Endothelial cell of umbilical vein (primary cell): Measurements from ENCODE around the gene CARMIL1. TPM values are rescaled to one million over a fixed set of nuclear protein-coding genes. Genes with fewer than 3 reads are reported as not detected.

Source experiments
- BruUV-seq: library from RNA; stranded (reverse); fragments of 400-500 nt; replicated peaks from 2 replicates; lab custom pipeline; 2021; lab: Mats Ljungman, UMichigan
- CTCF ChIA-PET: fragments of 300-600, 350-600 bp; sonication (Branson Sonifier 250); formaldehyde crosslinking; loops from one replicate; lab custom pipeline; 2021; ENCODE audit warnings: antibody characterized with exemption, inconsistent platforms; lab: Charles Lee
- POLR2A ChIA-PET: fragments of 300-600, 350-600 bp; sonication (Branson Sonifier 250); formaldehyde crosslinking; loops from one replicate; lab custom pipeline; 2021; ENCODE audit warnings: antibody characterized with exemption, inconsistent platforms; lab: Charles Lee
- DNase-seq: peaks from one replicate; pipeline ENCODE4 v3.0.0-alpha.2; 2011; ENCODE audit warnings: low read depth, low spot score
- FAIRE-seq: peaks from 2 replicates; lab custom pipeline; 2011; peaks lifted over from hg19 to GRCh38; lab: Jason Lieb, UNC
- H2AFZ ChIP-seq: 2 replicates; pipeline ENCODE4 v1.6.0; 2012; ENCODE audit warnings: low read depth, low read length, control low read depth, inconsistent platforms
- H3K27ac ChIP-seq: 2 replicates; pipeline ENCODE4 v1.5.1; 2011; ENCODE audit warnings: low read depth, mild to moderate bottlenecking, control low read depth, low read length, moderate library complexity; ENCODE audit not compliant: insufficient read depth
- H3K27me3 ChIP-seq, 2 experiments: 2 replicates each; pipeline versions ENCODE4 v1.6.0 to v1.6.1; 2011; ENCODE audit warnings: low read length in 2 of 2, mixed read lengths in 1 of 2; ENCODE audit not compliant: control insufficient read depth in 2 of 2, insufficient read depth in 2 of 2
- H3K36me3 ChIP-seq, 2 experiments: 2 replicates in 1 of 2; 3 replicates in 1 of 2; pipeline ENCODE4 v1.5.1; 2011; ENCODE audit warnings: low read length in 2 of 2, mild to moderate bottlenecking in 1 of 2, moderate library complexity in 1 of 2; ENCODE audit not compliant: control insufficient read depth in 2 of 2, insufficient read depth in 2 of 2; ENCODE audit errors: extremely low read depth in 1 of 2
- H3K4me1 ChIP-seq: 3 replicates; pipeline ENCODE4 v1.5.1; 2011; ENCODE audit warnings: mild to moderate bottlenecking, low read length; ENCODE audit not compliant: control insufficient read depth, insufficient read depth; ENCODE audit errors: extremely low read depth
- H3K4me2 ChIP-seq: 2 replicates; pipeline ENCODE4 v1.6.1; 2011; ENCODE audit warnings: low read length, control low read depth, mixed read lengths; ENCODE audit not compliant: insufficient read depth
- H3K4me3 ChIP-seq, 3 experiments: fragments of 200-600 bp in 1 of 3; sonication (generic), shearing (Covaris generic) in 1 of 3; replicated peaks in 1 of 3; 2 replicates each; pipeline ENCODE4 v1.5.1; 2011 to 2016; ENCODE audit warnings: control low read depth in 3 of 3, low read length in 3 of 3, mild to moderate bottlenecking in 2 of 3, inconsistent platforms in 1 of 3, low read depth in 1 of 3, moderate library complexity in 1 of 3; ENCODE audit not compliant: insufficient read depth in 1 of 3
- H3K79me2 ChIP-seq: 2 replicates; pipeline ENCODE4 v1.6.0; 2012; ENCODE audit warnings: low read length, inconsistent platforms; ENCODE audit not compliant: control insufficient read depth, insufficient read depth
- H3K9ac ChIP-seq: replicated peaks from 2 replicates; pipeline ENCODE3; 2011; ENCODE audit warnings: low read length, control low read depth; ENCODE audit not compliant: insufficient read depth; ENCODE audit errors: extremely low read depth
- H3K9me1 ChIP-seq: replicated peaks from 3 replicates; pipeline ENCODE4 v1.6.0; 2011; ENCODE audit warnings: mild to moderate bottlenecking, low read length; ENCODE audit not compliant: control insufficient read depth, insufficient read depth; ENCODE audit errors: extremely low read depth
- H3K9me3 ChIP-seq: replicated peaks from 2 replicates; pipeline ENCODE4 v1.5.1; 2012; ENCODE audit warnings: low read length, inconsistent platforms; ENCODE audit not compliant: control insufficient read depth, insufficient read depth
- H4K20me1 ChIP-seq: replicated peaks from 2 replicates; pipeline ENCODE3; 2011; ENCODE audit warnings: mild to moderate bottlenecking, low read length; ENCODE audit not compliant: control insufficient read depth, insufficient read depth; ENCODE audit errors: extremely low read depth
- EZH2 ChIP-seq: IDR thresholded peaks from 2 replicates; pipeline ENCODE4 v1.6.1; 2012; ENCODE audit warnings: borderline replicate concordance, low read depth, mild to moderate bottlenecking, moderate library complexity, low read length, inconsistent platforms; ENCODE audit not compliant: severe bottlenecking
- FOS ChIP-seq: IDR thresholded peaks from 2 replicates; pipeline ENCODE4 v1.6.1; 2011; ENCODE audit warnings: mild to moderate bottlenecking, low read length, moderate library complexity, borderline replicate concordance; ENCODE audit not compliant: insufficient read depth
- GATA2 ChIP-seq: IDR thresholded peaks from 2 replicates; pipeline ENCODE4 v1.7.0; 2011; ENCODE audit warnings: low read depth, mild to moderate bottlenecking, moderate library complexity, mixed read lengths, low read length; ENCODE audit not compliant: insufficient read length, insufficient read depth
- JUN ChIP-seq: IDR thresholded peaks from 2 replicates; pipeline ENCODE4 v1.6.1; 2011; ENCODE audit warnings: borderline replicate concordance, low read depth; ENCODE audit not compliant: insufficient read length, insufficient read depth
- MYC ChIP-seq: IDR thresholded peaks from one replicate; pipeline ENCODE4 v1.6.1; 2011; ENCODE audit warnings: mild to moderate bottlenecking, low read depth, low read length
- POLR2A ChIP-seq: IDR thresholded peaks from 2 replicates; pipeline ENCODE4 v1.6.1; 2012; ENCODE audit warnings: low read depth, mild to moderate bottlenecking, control low read depth, low read length
- POLR2AphosphoS5 ChIP-seq: IDR thresholded peaks from 2 replicates; pipeline ENCODE4 v1.6.1; 2012; ENCODE audit warnings: low read depth, mild to moderate bottlenecking, control low read depth, low read length, moderate library complexity; ENCODE audit not compliant: insufficient read depth
- dilution Hi-C: fragments of 300-500 bp; cut with MboI; formaldehyde crosslinking; loops from one replicate; pipeline ENCODE4 v1.15.0; 2019; ENCODE audit warnings: low sequenced_read_pairs; ENCODE audit not compliant: extremely low pct_ligation_motif_present
- intact Hi-C: fragments of 100-400 bp; cut with micrococcal nuclease; formaldehyde crosslinking; loops from one replicate; pipeline ENCODE4 v1.10.0; 2022
- polyA plus RNA-seq, 4 experiments: library from polyadenylated mRNA; depleted of rRNA in 3 of 4; stranded (reverse) in 3 of 4; unstranded in 1 of 4; fragments of >200 nt; gene quantifications; 2 replicates each; pipeline versions ENCODE4 v1.2.1 to v1.2.3, GENCODE V29; 2011 to 2012; ENCODE audit warnings: missing spikeins in 1 of 4
- total RNA-seq: library from RNA; stranded (reverse); gene quantifications from 2 replicates; pipeline ENCODE4 v1.2.3, GENCODE V29; 2021
- TF ChIP-seq, protein P1 (sequence below): IDR thresholded peaks from 2 replicates; pipeline ENCODE4 v1.6.1; 2011; ENCODE audit not compliant: insufficient read depth, insufficient read length
- TF ChIP-seq, protein P2 (sequence below), 2 donors: IDR thresholded peaks; 1 replicate in 1 of 2; 2 replicates in 1 of 2; pipeline ENCODE4 v1.5.1; 2011; ENCODE audit warnings: low read length in 2 of 2, mild to moderate bottlenecking in 2 of 2, moderate library complexity in 2 of 2, control low read depth in 1 of 2, inconsistent platforms in 1 of 2, low read depth in 1 of 2; ENCODE audit not compliant: insufficient read depth in 1 of 2; ENCODE audit errors: extremely low read depth in 1 of 2

Gene CARMIL1
- total and polyA plus RNA-seq, 2 donors (not counting 3 experiments of a cell fraction or from before 2014, with no cell fraction given), result 1.3 to 8.7 TPM

DNA sequence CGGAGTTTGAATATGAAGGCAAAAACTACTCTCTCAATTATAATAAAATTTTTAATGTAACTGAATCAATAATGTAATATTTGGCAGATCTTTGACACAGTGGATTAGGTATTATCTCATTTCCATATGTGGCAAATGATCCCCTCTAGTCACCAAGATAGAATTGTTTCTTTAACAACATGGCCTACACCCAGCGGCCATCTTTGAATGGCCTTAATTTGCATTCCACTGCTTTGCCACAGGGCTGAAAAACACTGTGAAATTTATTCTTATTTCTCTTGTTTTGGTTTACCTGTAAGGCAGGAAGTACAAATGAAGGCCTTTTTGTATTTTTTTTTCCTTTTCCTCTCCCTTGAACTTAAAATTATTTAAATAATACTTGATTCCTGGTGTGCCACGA lies 210.2 kb downstream of the CARMIL1 start:
- H3K9ac ChIP-seq, result no peak overlapping the region
- CTCF ChIA-PET, result interaction anchor here (0.5 to 3.8 kb wide), 52 partner anchors 9 to 633 kb away, joined by 3 to 164 read pairs (median 5); partner anchors contain the start of gene CARMIL1
- H3K4me3 ChIP-seq, result no peak overlapping the region
- no peaks in the 10 kb centered on the region for H3K9me3 ChIP-seq
- dilution Hi-C loops, result no loop called here
- no peaks in the 10 kb centered on the region for H4K20me1 ChIP-seq
- no peaks in the 10 kb centered on the region for H3K9me1 ChIP-seq
- H3K27me3 ChIP-seq, result no peaks in the 10 kb centered on the region
- no peaks in the 10 kb centered on the region for H3K36me3 ChIP-seq
- no peak overlapping the region for H3K27ac ChIP-seq
- no peaks in the 10 kb centered on the region for H3K79me2 ChIP-seq
- POLR2A ChIA-PET, result interaction anchor here (1.0 kb wide), 1 partner anchor 211 kb away, joined by 4 read pairs; the partner anchor contains the start of gene CARMIL1
- no peaks in the 10 kb centered on the region for H3K4me1 ChIP-seq
- intact Hi-C loops, result no loop called here
- FAIRE-seq (no peak), DNase-seq (no peak)
- TF ChIP-seq, protein P1, sequence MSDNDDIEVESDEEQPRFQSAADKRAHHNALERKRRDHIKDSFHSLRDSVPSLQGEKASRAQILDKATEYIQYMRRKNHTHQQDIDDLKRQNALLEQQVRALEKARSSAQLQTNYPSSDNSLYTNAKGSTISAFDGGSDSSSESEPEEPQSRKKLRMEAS, result no peak
- no peak for TF ChIP-seq POLR2A
- TF ChIP-seq JUN, result no peak
- no peak for TF ChIP-seq POLR2AphosphoS5
- no peak for TF ChIP-seq EZH2
- TF ChIP-seq, protein P2, sequence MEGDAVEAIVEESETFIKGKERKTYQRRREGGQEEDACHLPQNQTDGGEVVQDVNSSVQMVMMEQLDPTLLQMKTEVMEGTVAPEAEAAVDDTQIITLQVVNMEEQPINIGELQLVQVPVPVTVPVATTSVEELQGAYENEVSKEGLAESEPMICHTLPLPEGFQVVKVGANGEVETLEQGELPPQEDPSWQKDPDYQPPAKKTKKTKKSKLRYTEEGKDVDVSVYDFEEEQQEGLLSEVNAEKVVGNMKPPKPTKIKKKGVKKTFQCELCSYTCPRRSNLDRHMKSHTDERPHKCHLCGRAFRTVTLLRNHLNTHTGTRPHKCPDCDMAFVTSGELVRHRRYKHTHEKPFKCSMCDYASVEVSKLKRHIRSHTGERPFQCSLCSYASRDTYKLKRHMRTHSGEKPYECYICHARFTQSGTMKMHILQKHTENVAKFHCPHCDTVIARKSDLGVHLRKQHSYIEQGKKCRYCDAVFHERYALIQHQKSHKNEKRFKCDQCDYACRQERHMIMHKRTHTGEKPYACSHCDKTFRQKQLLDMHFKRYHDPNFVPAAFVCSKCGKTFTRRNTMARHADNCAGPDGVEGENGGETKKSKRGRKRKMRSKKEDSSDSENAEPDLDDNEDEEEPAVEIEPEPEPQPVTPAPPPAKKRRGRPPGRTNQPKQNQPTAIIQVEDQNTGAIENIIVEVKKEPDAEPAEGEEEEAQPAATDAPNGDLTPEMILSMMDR (IDR thresholded peaks at IDR 0.05; ENCODE audit: extremely low read depth in 1 of 2, insufficient read depth in 1 of 2, low read depth in 1 of 2, low read length in 2 of 2), result no peak
- no peak for TF ChIP-seq FOS
- TF ChIP-seq GATA2, result no peak
- no peak for TF ChIP-seq MYC
- H3K4me2 ChIP-seq, result no peak overlapping the region
- BruUV-seq, result no TSS peak
- no peak overlapping the region for H2AFZ ChIP-seq
